Mucosa of gallbladder (tissue), 1 donor: ENCODE measurements around the gene PACRG. TPM values are rescaled to one million over a fixed set of nuclear protein-coding genes. Genes with fewer than 3 reads are reported as not detected.
A peak's percentile ranks its signal among the peaks of the same experiment; 100 is the strongest.

Source experiments
- DNase-seq: peaks from one replicate; pipeline ENCODE4 v3.0.0-alpha.2; 2020; ENCODE audit warnings: low spot score
- total RNA-seq: library from RNA; stranded (reverse); gene quantifications from one replicate; pipeline ENCODE4 v1.2.1, GENCODE V29; 2021
- donor health status: DM: no; HTN: no; CAD: no.

The PACRG gene
- total RNA-seq, 1 donor from 2014 or later, result 3.2 TPM

DNA sequence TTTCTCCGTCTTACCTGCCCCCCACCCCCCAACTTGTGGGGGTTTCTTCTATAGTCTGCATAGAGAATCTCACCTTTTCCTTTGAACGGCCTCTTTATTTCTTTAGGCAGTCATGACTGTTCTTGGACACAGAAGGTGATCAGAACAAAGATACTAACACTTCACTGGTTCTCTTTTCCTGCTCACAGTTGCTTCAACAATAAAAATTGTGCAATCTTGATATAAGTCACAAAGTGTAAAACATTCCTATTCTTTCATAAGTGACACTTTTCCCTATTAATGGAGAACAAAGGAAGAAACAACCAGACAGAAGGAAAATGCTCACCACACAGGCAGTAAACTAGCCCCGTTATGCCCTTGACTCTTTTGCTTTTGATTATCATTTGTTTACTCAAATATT lies 448.3 kb downstream of the PACRG start:
- no peak for DNase-seq

GRCh38 chr6:163177007-163177406 lies 449.2 kb downstream of the PACRG start:
- no peak for DNase-seq

- no peak for DNase-seq
Observed at GRCh38 chr6:163177892-163178420, 450.2 kb downstream of the PACRG start.

DNA sequence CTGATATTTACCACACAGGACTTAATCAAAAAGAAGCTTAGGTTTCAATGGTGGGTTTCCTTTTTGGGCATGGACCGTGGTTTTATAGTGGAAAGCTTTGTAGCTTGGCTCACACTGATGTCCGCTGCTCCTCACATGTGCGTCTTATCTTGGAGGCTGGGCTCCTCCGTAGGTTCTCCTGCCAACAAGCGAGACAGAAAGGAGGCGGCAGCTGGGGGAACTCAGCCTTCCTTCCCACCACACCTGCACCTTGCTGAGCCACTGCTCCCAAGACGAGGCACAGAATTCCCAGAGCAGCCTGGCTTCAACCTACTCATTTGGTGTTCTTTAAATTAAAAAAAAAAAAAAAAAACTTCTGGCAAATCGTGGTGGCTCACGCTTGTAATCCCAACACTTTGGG lies 451.3 kb downstream of the PACRG start:
- DNase-seq, result no peak

- DNase-seq, result no peak
Observed at GRCh38 chr6:163179721-163180120, 451.9 kb downstream of the PACRG start.

GRCh38 chr6:163180874-163181541 lies 453.2 kb downstream of the PACRG start:
- DNase-seq, result peak; percentile 66

- no peak for DNase-seq
Observed at GRCh38 chr6:163181666-163182180, 453.9 kb downstream of the PACRG start.

- no peak for DNase-seq
Observed at GRCh38 chr6:163182696-163183095, 454.9 kb downstream of the PACRG start.

- no peak for DNase-seq
Observed at GRCh38 chr6:163183806-163184205, 456.0 kb downstream of the PACRG start.

DNA sequence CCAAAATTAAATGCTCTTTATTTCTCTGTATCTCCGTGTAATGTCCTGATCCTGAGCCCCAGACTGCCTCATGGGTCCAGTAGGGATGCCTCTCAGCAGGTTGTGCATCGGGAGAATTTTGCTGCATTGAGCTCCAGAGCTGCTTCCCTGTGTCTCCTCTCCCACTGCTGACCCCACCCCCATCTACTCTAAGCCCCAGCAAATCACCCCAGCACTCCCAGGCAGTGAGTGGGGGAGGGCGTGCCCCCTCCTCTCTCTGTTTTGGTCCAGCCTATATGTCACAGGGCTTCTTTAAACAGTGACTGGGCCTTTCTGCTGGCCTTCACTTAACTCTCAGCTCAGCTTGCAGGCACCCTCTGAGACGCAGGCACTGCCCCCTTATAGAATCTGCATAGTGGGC lies 458.0 kb downstream of the PACRG start:
- DNase-seq, result no peak

DNA sequence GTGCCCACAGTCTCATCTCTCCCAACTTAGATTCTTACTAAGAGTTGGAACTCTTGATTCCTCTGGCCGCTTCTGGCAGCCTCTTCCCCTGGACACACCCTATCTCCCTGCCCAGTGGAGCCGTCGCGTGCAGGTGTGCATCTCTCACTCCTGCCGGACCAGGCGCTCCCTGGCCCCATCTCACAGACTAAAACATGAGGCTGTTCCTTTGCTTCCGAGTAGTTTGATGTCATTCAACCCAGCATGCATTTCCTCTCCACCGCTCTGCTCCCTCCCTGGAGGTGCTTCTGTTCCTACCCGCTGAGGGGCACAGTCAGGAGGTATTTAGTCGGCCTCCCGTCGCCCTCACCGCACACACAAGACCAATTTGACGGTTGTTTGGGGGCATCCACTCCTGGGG lies 458.8 kb downstream of the PACRG start:
- no peak for DNase-seq

GRCh38 chr6:163187201-163187600 lies 459.4 kb downstream of the PACRG start:
- DNase-seq, result no peak

DNA sequence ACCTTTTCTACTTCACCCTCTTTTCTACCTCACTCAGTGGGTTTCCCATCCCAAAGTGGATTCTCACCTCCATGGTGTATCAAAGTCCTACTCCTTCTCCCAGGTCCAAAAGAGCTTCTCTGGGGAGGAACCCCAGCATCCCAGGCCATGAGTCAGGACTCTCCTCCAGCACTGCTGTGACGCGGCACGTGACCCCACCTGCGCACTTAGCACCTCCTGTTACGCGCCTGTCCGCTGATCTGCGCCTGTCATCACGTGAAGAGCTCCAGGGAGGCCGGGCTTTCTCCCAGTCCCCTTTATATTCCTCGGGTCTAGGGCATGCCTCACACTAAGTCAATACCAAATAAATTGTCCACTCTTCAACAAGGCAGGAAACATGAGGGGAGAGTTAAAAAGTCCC lies 459.8 kb downstream of the PACRG start:
- no peak for DNase-seq

DNA sequence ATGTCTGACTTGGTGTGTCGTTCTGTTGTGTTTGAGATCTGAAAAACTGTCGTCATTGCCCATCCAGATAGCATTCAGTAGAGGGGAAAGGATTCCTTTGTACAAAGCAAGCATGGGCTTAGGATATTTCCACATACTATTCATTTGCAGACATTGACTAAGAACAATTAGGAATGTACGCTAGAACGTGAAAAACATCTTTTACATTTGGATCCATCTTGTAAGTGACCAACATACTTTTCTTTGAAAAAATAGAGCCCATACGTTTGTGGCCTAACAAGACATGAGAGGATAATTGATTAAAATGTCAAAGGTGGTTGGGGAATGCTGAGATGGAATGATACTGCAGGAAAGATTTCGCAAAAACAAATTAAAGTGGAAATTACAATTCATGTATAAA lies 461.0 kb downstream of the PACRG start:
- DNase-seq, result no peak

GRCh38 chr6:163189609-163190008 lies 461.8 kb downstream of the PACRG start:
- DNase-seq, result no peak

DNA sequence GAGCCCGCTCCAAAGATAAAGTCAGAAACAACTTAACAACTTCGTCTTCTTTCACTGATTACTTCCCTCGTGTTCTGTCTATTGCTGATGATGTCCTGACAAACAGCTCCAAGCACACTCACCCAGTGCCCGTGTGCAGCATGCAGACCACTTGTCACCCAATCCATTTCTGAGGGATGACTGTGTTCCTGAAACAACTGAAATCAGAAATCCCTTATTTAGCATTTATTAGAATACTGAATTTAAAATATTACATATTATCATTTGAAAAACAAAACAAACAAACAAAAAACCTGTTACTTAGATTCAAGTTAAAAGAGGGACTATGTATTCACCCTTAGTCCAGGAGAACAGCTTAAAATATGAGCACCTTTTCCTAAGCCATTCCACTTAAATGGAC lies 463.0 kb downstream of the PACRG start:
- DNase-seq, result no peak

- DNase-seq, result no peak
Observed at GRCh38 chr6:163191704-163192537, 464.1 kb downstream of the PACRG start.

- no peak for DNase-seq
Observed at GRCh38 chr6:163192591-163192990, 464.8 kb downstream of the PACRG start.

DNA sequence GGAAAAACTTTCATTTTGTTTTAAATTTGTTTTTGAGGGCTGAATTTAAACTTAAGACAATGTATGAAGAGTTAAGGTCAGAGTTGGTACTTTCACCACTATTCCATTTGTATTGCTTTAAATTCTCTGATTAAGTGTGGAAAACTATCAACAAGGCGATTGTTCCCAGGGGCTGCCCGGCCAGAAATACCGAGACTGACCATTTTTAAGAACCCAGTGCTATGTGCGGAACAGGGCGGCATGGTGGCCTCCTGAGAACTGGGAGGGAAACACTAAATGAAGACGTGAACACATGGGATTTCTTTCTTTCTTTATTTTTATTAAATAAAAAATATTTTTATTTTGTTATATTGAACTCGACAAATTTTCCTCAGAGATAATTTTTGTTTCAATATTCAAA lies 465.6 kb downstream of the PACRG start:
- DNase-seq, result no peak

- no peak for DNase-seq
Observed at GRCh38 chr6:163195721-163196691, 468.2 kb downstream of the PACRG start.

- DNase-seq, result no peak
Observed at GRCh38 chr6:163197839-163198238, 470.1 kb downstream of the PACRG start.

DNA sequence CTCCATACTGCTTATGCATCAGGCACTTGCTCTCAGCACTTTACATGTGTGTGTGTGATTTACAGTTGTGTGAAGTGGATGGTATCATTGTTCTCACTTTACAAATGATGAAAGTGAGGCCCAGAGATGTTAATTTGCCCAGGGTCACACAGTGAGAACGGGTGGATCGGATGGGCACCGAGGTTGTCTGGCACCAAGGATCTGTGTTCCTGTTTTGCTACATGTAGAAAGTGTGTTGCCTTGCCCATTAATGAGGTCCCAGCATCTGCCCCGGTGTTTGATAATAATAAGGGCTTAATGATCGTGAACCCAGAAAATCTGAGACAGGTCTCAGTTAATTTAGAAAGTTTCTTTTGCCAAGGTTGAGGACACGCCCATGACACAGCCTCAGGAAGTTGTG lies 470.6 kb downstream of the PACRG start:
- DNase-seq, result no peak
